IPS-15b (cell line): Measurements from ENCODE around the gene PTPRN2.

ENCODE experiments used
- H3K27me3 ChIP-seq: one replicate; pipeline ENCODE4 v1.6.1; 2013; ENCODE audit warnings: low read length; ENCODE audit not compliant: control insufficient read depth, insufficient read depth
- H3K36me3 ChIP-seq: one replicate; pipeline ENCODE4 v1.6.1; 2013; ENCODE audit warnings: low read length; ENCODE audit not compliant: control insufficient read depth, insufficient read depth
- H3K4me1 ChIP-seq: one replicate; pipeline ENCODE4 v1.6.1; 2013; ENCODE audit warnings: mild to moderate bottlenecking, low read length; ENCODE audit not compliant: control insufficient read depth, insufficient read depth
- H3K4me3 ChIP-seq: one replicate; pipeline ENCODE4 v1.5.1; 2013; ENCODE audit warnings: low read depth, low read length
- H3K9ac ChIP-seq: one replicate; pipeline ENCODE4 v1.6.1; 2013; ENCODE audit warnings: low read depth, mild to moderate bottlenecking, low read length
- H3K9me3 ChIP-seq: one replicate; pipeline ENCODE4 v1.6.1; 2013; ENCODE audit warnings: mild to moderate bottlenecking, low read length; ENCODE audit not compliant: control insufficient read depth, insufficient read depth

PTPRN2 gene

DNA sequence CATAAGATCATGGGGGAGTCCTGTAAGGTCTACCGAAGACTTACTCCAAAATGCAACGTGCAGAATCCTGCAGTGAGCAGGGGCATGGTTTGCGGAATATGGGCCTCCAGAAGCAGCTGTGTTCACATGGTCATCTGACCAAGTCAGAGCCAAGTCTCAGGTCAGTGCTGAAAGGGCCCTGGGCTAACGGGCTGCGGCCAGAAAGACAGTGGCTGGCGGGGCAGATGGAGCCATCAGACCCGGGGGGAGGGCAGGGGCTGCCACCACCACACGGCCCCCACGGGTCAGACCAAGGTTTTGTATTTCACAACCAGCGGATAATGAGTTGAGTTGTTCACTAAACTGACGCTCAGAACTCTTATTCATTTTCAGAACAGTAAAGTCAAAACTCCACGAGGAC is 522.3 kb downstream of the PTPRN2 start:
- Histone ChIP-seq H3K9ac (no peak overlapping the region), H3K9me3 (peaks cover 7% of the 10 kb centered on the region), H3K4me1 (no peaks in the 10 kb centered on the region), H3K27me3 (no peaks in the 10 kb centered on the region), H3K36me3 (no peaks in the 10 kb centered on the region), H3K4me3 (no peak overlapping the region)

- Histone ChIP-seq H3K9me3 (peaks cover 7% of the 10 kb centered on the region), H3K36me3 (no peaks in the 10 kb centered on the region), H3K9ac (no peak overlapping the region), H3K27me3 (no peaks in the 10 kb centered on the region), H3K4me1 (no peaks in the 10 kb centered on the region), H3K4me3 (no peak overlapping the region)
Observed at GRCh38 chr7:158064631-158065030, 523.0 kb downstream of the PTPRN2 start.

GRCh38 chr7:158063850-158064610 is 523.6 kb downstream of the PTPRN2 start:
- Histone ChIP-seq H3K4me3 (no peak overlapping the region), H3K9me3 (peaks cover 7% of the 10 kb centered on the region), H3K27me3 (no peaks in the 10 kb centered on the region), H3K36me3 (no peaks in the 10 kb centered on the region), H3K9ac (no peak overlapping the region), H3K4me1 (no peaks in the 10 kb centered on the region)

DNA sequence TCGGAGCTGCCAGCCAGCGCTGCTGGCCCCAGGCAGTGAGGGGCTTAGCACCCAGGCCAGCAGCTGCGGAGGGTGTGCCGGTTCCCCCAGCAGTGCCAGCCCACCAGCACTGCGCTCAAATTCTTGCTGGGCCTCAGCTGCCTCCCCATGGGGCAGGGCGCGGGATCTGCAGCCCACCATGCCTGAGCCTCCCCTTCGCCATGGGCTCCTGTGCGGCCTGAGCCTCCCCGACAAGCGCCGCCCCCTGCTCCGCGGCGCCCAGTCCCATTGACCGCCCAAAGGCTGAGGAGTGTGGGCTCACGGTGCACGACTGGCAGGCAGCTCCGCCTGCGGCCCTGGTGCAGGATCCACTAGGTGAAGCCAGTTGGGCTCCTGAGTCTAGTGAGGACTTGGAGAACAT is 525.0 kb downstream of the PTPRN2 start:
- H3K36me3 ChIP-seq, result no peaks in the 10 kb centered on the region
- peaks cover 7% of the 10 kb centered on the region for H3K9me3 ChIP-seq
- H3K4me3 ChIP-seq, result no peak overlapping the region
- H3K27me3 ChIP-seq, result no peaks in the 10 kb centered on the region
- H3K9ac ChIP-seq, result no peak overlapping the region
- no peaks in the 10 kb centered on the region for H3K4me1 ChIP-seq

DNA sequence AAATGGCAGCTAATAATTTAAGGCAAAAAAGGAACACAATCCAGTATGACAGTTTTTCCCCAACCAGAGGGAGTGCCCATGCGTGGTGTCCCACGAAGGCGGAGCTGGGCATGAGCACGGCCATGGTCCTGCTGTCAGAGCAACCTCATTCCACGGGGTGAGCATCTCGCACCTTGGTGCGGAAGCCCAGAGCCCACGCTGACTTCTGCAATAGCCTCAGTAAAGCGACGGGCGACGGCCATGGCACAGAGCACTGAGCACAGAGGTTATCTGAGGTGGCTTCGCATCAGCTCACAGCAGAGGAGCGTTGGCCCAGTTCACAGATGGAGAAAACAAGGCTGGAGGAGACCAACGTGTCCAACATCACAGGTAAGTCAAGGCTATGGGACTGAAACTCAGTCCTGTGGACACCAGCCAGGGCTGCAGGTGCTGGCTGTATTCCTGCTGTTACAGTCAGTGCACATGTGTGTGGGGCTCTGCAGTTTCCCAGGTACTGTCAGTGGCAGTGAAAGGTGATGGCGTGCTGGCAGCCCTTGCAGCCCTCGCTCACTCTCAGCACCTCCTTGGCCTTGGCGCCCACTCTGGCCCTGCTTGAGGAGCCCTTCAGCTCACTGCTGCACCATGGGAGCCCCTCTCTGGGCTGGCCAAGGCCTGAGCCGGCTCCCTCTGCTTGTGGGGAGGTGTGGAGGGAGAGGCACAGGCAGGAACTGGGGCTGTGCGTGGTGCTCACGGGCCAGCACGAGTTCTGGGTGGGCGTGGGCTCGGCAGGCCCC is 525.6 kb downstream of the PTPRN2 start:
- Histone ChIP-seq H3K9ac (no peak overlapping the region), H3K36me3 (no peaks in the 10 kb centered on the region), H3K27me3 (no peaks in the 10 kb centered on the region), H3K4me1 (no peaks in the 10 kb centered on the region), H3K4me3 (no peak overlapping the region), H3K9me3 (peaks cover 7% of the 10 kb centered on the region)

DNA sequence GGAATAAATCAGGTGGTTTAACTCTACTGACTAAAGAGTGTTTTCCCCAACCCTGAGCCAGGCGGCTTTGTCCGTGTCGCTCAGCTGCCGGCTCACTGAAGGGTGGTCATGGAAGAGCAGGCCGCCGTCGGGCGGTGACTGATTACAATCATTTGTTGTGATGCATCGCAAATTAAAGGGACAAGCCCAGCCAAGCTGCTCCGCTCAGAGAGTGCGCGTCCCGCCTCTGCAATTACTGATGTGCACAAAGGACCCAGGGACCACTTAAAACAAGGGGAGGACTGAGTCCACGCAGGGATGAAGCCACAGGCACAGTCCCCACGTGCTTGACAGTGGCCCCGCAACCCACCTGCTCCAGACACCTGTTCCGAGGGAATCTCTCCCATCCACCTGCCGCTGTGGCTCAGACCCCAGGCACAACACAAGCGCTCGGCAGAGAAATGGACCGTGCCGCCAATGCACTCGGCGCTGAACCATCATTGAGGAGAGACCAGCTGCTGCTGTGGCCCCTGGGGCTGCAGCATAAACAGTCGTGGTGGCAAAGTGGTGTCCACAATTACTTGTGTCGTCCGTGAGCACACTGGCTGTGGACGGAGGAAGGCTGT is 526.5 kb downstream of the PTPRN2 start:
- H3K4me1 ChIP-seq, result no peaks in the 10 kb centered on the region
- H3K9me3 ChIP-seq, result peaks cover 7% of the 10 kb centered on the region
- no peak overlapping the region for H3K4me3 ChIP-seq
- no peaks in the 10 kb centered on the region for H3K27me3 ChIP-seq
- H3K9ac ChIP-seq, result no peak overlapping the region
- H3K36me3 ChIP-seq, result no peaks in the 10 kb centered on the region

GRCh38 chr7:158060216-158060615 is 527.4 kb downstream of the PTPRN2 start:
- Histone ChIP-seq H3K4me1 (no peaks in the 10 kb centered on the region), H3K9ac (no peak overlapping the region), H3K27me3 (no peaks in the 10 kb centered on the region), H3K9me3 (peaks cover 7% of the 10 kb centered on the region), H3K36me3 (no peaks in the 10 kb centered on the region), H3K4me3 (no peak overlapping the region)

DNA sequence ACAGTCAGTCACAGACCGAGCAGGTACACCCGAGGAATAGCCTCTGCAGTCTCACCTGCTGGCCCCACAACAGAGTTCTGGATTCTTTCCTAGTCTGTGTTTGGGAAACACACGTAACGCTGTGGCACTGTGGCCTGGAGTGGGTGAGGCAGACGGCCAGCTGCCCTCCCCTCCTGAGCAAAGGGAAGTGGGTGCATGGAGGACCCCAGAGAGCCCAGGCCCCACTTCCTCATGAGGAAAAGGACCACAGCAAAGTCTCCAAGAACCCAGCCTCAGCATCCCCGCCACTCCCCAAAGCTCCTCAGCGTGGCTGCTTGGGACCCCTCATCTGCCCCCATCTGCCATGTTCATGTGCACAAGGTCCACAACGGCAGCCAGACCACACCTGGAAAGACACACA is 530.2 kb downstream of the PTPRN2 start:
- no peak overlapping the region for H3K4me3 ChIP-seq
- H3K36me3 ChIP-seq, result no peaks in the 10 kb centered on the region
- H3K9me3 ChIP-seq, result peaks cover 7% of the 10 kb centered on the region

GRCh38 chr7:158056761-158057160 is 530.9 kb downstream of the PTPRN2 start:
- Histone ChIP-seq H3K4me3 (no peak overlapping the region), H3K4me1 (no peaks in the 10 kb centered on the region), H3K9ac (no peak overlapping the region), H3K9me3 (peaks cover 2% of the 10 kb centered on the region), H3K36me3 (no peaks in the 10 kb centered on the region), H3K27me3 (no peaks in the 10 kb centered on the region)

More for the DNA sequence above, 530.2 kb downstream of the PTPRN2 start:
- H3K9ac ChIP-seq, result no peak overlapping the region
- H3K27me3 ChIP-seq, result no peaks in the 10 kb centered on the region
- no peaks in the 10 kb centered on the region for H3K4me1 ChIP-seq

DNA sequence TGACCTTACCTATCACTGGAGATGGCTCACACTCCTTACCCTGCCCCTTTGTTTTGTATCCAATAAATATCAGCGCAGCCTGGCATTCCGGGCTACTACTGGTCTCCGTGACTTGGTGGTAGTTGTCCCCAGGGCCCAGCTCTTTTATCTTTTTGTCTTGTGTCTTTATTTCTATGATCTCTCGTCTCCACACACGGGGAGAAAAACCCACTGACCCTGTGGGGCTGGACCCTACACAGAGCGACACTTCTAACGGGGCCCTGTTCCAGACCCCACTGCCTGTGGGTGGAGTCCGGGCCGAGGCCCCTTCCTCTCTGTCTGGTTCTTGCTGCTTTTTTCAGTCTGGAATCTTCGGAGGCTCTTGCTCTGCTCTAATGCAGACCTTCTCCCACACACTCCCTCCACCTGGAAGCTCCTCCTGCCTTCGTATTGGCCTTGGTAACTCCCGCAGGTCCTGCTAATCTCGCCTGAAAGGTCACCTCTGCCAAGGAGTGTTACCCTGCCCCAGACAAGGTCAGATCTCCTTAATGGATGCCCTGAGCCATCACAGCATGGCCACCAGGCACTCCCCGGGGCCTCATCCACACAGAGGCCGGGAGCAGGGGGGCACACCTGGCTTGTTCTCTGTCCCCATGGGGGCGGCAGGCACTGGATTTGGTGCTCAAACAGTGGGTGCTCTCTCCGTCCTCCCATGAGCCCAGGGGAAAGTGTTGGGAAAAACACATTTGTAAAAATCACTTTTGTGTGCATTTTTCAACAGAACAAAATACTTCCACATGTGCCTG is 531.7 kb downstream of the PTPRN2 start:
- Histone ChIP-seq H3K4me1 (no peaks in the 10 kb centered on the region), H3K4me3 (no peak overlapping the region), H3K36me3 (no peaks in the 10 kb centered on the region), H3K9ac (no peak overlapping the region), H3K9me3 (no peaks in the 10 kb centered on the region), H3K27me3 (no peaks in the 10 kb centered on the region)

- no peak overlapping the region for H3K4me3 ChIP-seq
- no peaks in the 10 kb centered on the region for H3K9me3 ChIP-seq
- H3K4me1 ChIP-seq, result no peaks in the 10 kb centered on the region
- H3K9ac ChIP-seq, result no peak overlapping the region
- no peaks in the 10 kb centered on the region for H3K36me3 ChIP-seq
- H3K27me3 ChIP-seq, result no peaks in the 10 kb centered on the region
Observed at GRCh38 chr7:158054611-158055010, 533.0 kb downstream of the PTPRN2 start.
